SK-N-SH (cell line): ENCODE results near the gene PCBP3. TPM values are rescaled to one million over a fixed set of nuclear protein-coding genes. Genes with fewer than 3 reads are reported as not detected.

Source experiments
- CTCF ChIA-PET: fragments of 300-600, 350-600 bp; formaldehyde crosslinking; extraction: SDS; loops from one replicate; lab custom pipeline; 2021; lab: Yijun Ruan, JAX
- POLR2A ChIA-PET: fragments of 350-600 bp; sonication (Branson Sonifier 250); formaldehyde crosslinking; extraction: SDS; loops from one replicate; lab custom pipeline; 2020; ENCODE audit warnings: antibody characterized with exemption, inconsistent platforms; lab: Yijun Ruan, JAX
- DNase-seq: peaks from one replicate; pipeline ENCODE4 v3.0.0; 2012
- H2AFZ ChIP-seq: fragments of 200-600 bp; sonication (generic); 2 replicates; pipeline ENCODE4 v1.8.1; 2016; ENCODE audit warnings: antibody characterized with exemption, mild to moderate bottlenecking, low read depth
- H3F3A ChIP-seq: fragments of 200-600 bp; sonication (generic); replicated peaks from 2 replicates; pipeline ENCODE3; 2016; ENCODE audit warnings: antibody characterized with exemption, mild to moderate bottlenecking; ENCODE audit not compliant: insufficient read depth
- H3K27ac ChIP-seq, 2 experiments: fragments of 200-500 bp in 1 of 2; fragments of 200-600 bp in 1 of 2; sonication (Bioruptor generic) in 1 of 2; sonication (generic), shearing (Covaris generic) in 1 of 2; 2 replicates each; pipeline versions ENCODE4 v1.5.1 to v1.6.1; 2014 to 2016; ENCODE audit warnings: low read depth in 2 of 2, inconsistent platforms in 1 of 2, low read length in 1 of 2, mild to moderate bottlenecking in 1 of 2, mixed read lengths in 1 of 2
- H3K27me3 ChIP-seq: fragments of 200-600 bp; sonication (generic), shearing (Covaris generic); 2 replicates; pipeline ENCODE4 v1.6.1; 2016; ENCODE audit warnings: mixed run types; ENCODE audit not compliant: insufficient read depth
- H3K36me3 ChIP-seq, 2 experiments: fragments of 200-500 bp in 1 of 2; fragments of 200-600 bp in 1 of 2; sonication (Bioruptor generic) in 1 of 2; sonication (generic) in 1 of 2; replicated peaks in 1 of 2; 2 replicates each; pipeline versions ENCODE3 to v1.5.1; 2014 to 2016; ENCODE audit warnings: low read length in 1 of 2, mild to moderate bottlenecking in 1 of 2; ENCODE audit not compliant: insufficient read depth in 2 of 2, control insufficient read depth in 1 of 2
- H3K4me1 ChIP-seq, 2 experiments: fragments of 200-500 bp in 1 of 2; fragments of 200-600 bp in 1 of 2; sonication (Bioruptor generic) in 1 of 2; sonication (generic), shearing (Covaris generic) in 1 of 2; 2 replicates each; pipeline versions ENCODE4 v1.5.1 to v1.6.1; 2014 to 2016; ENCODE audit warnings: low read depth in 1 of 2, low read length in 1 of 2, mixed run types in 1 of 2; ENCODE audit not compliant: insufficient read depth in 2 of 2, control insufficient read depth in 1 of 2
- H3K4me2 ChIP-seq: fragments of 200-600 bp; sonication (generic), shearing (Covaris generic); 2 replicates; pipeline ENCODE4 v1.6.1; 2017; ENCODE audit warnings: mixed run types
- H3K4me3 ChIP-seq, 2 experiments: fragments of 200-500 bp in 1 of 2; fragments of 200-600 bp in 1 of 2; sonication (Bioruptor generic) in 1 of 2; sonication (generic), shearing (Covaris generic) in 1 of 2; 2 replicates each; pipeline versions ENCODE4 v1.5.1 to v1.8.1; 2014 to 2016; ENCODE audit warnings: low read depth in 2 of 2, inconsistent platforms in 1 of 2, low read length in 1 of 2, mild to moderate bottlenecking in 1 of 2, mixed read lengths in 1 of 2, moderate library complexity in 1 of 2
- H3K79me2 ChIP-seq: fragments of 200-600 bp; sonication (generic); 2 replicates; pipeline ENCODE4 v1.8.1; 2017; ENCODE audit warnings: mild to moderate bottlenecking; ENCODE audit not compliant: insufficient read depth
- H3K9ac ChIP-seq: fragments of 200-600 bp; sonication (generic); 2 replicates; pipeline ENCODE4 v1.6.1; 2017; ENCODE audit warnings: mixed run types
- H3K9me2 ChIP-seq: fragments of 200-600 bp; sonication (generic); 2 replicates; pipeline ENCODE4 v1.6.1; 2017; ENCODE audit warnings: mixed run types
- H3K9me3 ChIP-seq: fragments of 200-600 bp; sonication (generic); 2 replicates; pipeline ENCODE4 v1.6.1; 2017; ENCODE audit warnings: mixed run types, mild to moderate bottlenecking, moderate library complexity
- H4K20me1 ChIP-seq: fragments of 200-600 bp; sonication (generic); 2 replicates; pipeline ENCODE4 v1.6.1; 2017; ENCODE audit warnings: mild to moderate bottlenecking, mixed run types; ENCODE audit not compliant: insufficient read depth
- CHD2 ChIP-seq: fragments of 150-350 bp; IDR thresholded peaks from 2 replicates; pipeline ENCODE4 v1.6.1; 2018; ENCODE audit warnings: low read length; ENCODE audit not compliant: partially characterized antibody
- EP300 ChIP-seq, 2 experiments: IDR thresholded peaks; 2 replicates each; pipeline versions ENCODE4 v1.4.0 to v1.6.1; 2012; ENCODE audit warnings: borderline replicate concordance in 1 of 2, low read depth in 1 of 2, low read length in 1 of 2
- EZH2phosphoT487 ChIP-seq: fragments of 200-600 bp; sonication (generic); IDR thresholded peaks from 2 replicates; pipeline ENCODE4 v1.6.1; 2017; ENCODE audit warnings: low read depth, mixed run types, mild to moderate bottlenecking, antibody characterized with exemption, moderate library complexity, borderline replicate concordance
- FOSL2 ChIP-seq: IDR thresholded peaks from 2 replicates; pipeline ENCODE4 v1.4.0; 2012; ENCODE audit warnings: low read depth, mild to moderate bottlenecking, moderate library complexity, borderline replicate concordance
- FOXJ3 ChIP-seq: sonication (generic); formaldehyde crosslinking; IDR thresholded peaks from 2 replicates; pipeline ENCODE4 v1.5.1; 2020; ENCODE audit warnings: mild to moderate bottlenecking, missing genetic modification reagents
- FOXM1 ChIP-seq: IDR thresholded peaks from 2 replicates; pipeline ENCODE4 v1.4.0; 2012; ENCODE audit warnings: low read depth, mild to moderate bottlenecking
- GABPA ChIP-seq: IDR thresholded peaks from 2 replicates; pipeline ENCODE4 v1.4.0; 2012; ENCODE audit warnings: low read depth, mild to moderate bottlenecking
- GATA2 ChIP-seq: sonication (generic); formaldehyde crosslinking; IDR thresholded peaks from 2 replicates; pipeline ENCODE4 v1.5.0; 2020; ENCODE audit warnings: mild to moderate bottlenecking, missing genetic modification reagents
- IRF3 ChIP-seq: fragments of 150-350 bp; IDR thresholded peaks from 2 replicates; pipeline ENCODE4 v1.6.1; 2016; ENCODE audit warnings: mild to moderate bottlenecking, low read depth, low read length
- MAX ChIP-seq: IDR thresholded peaks from 2 replicates; pipeline ENCODE4 v1.4.0; 2012; ENCODE audit warnings: low read depth
- MXI1 ChIP-seq: IDR thresholded peaks from 2 replicates; pipeline ENCODE4 v1.6.1; 2012; ENCODE audit warnings: mild to moderate bottlenecking, low read depth, low read length, improper control_type of control experiment
- NFIC ChIP-seq: IDR thresholded peaks from 2 replicates; pipeline ENCODE4 v1.4.0; 2012; ENCODE audit warnings: borderline replicate concordance
- NRF1 ChIP-seq: IDR thresholded peaks from 2 replicates; pipeline ENCODE4 v1.6.1; 2012; ENCODE audit warnings: low read depth, mild to moderate bottlenecking, low read length
- POLR2AphosphoS5 ChIP-seq: IDR thresholded peaks from 2 replicates; pipeline ENCODE4 v1.6.1; 2012; ENCODE audit warnings: low read depth, low read length
- RAD21 ChIP-seq: IDR thresholded peaks from 2 replicates; pipeline ENCODE4 v1.6.1; 2012; ENCODE audit warnings: mild to moderate bottlenecking, low read length
- RCOR1 ChIP-seq: fragments of 150-350 bp; IDR thresholded peaks from 2 replicates; pipeline ENCODE4 v1.6.1; 2017; ENCODE audit warnings: antibody characterized with exemption, low read length
- TCF12 ChIP-seq: IDR thresholded peaks from 2 replicates; pipeline ENCODE4 v1.4.0; 2012
- USF1 ChIP-seq: IDR thresholded peaks from 2 replicates; pipeline ENCODE4 v1.4.0; 2012; ENCODE audit warnings: low read depth, borderline replicate concordance
- YY1 ChIP-seq: IDR thresholded peaks from 2 replicates; pipeline ENCODE4 v1.4.0; 2012; ENCODE audit warnings: low read depth, mild to moderate bottlenecking
- WGBS: methylation state at CpG from one replicate; pipeline ENCODE4 v1.1.6; 2017; ENCODE audit warnings: low lambda C conversion rate; 5-methylcytosine and 5-hydroxymethylcytosine counted together
- polyA plus RNA-seq, 3 experiments: library from polyadenylated mRNA; depleted of rRNA; stranded (reverse); fragments of >200 nt; gene quantifications; 2 replicates each; pipeline ENCODE4 v1.2.3, GENCODE V29; 2012

The PCBP3 gene
- polyA plus RNA-seq, 1 of the 3 experiments (the other 2 are of a cell fraction), result 9.5 TPM

- Histone ChIP-seq H3K79me2 (no peaks in the 10 kb centered on the region), H2AFZ (no peak overlapping the region), H3K4me3 (no peak overlapping the region), H3K4me2 (no peak overlapping the region), H3K27ac (no peak overlapping the region), H3K9me2 (no peaks in the 10 kb centered on the region), H3K9ac (no peak overlapping the region), H4K20me1 (no peaks in the 10 kb centered on the region), H3K4me1 (peaks cover 18 to 30% of the 10 kb centered on the region in 2 experiments; a peak in 3 of 4 replicates), H3K9me3 (no peaks in the 10 kb centered on the region), H3K36me3 (no peaks in the 10 kb centered on the region), H3F3A (peaks cover 13% of the 10 kb centered on the region), H3K27me3 (no peaks in the 10 kb centered on the region)
- 91% methylated on average over 8 of the region's 9 CpGs for WGBS
- ChIA-PET POLR2A (no interaction called here), CTCF (interaction anchor here (2.3 to 3.1 kb wide), 2 partner anchors 15 to 17 kb away, joined by 5 to 14 read pairs; no protein-coding TSS in a partner anchor)
- TF ChIP-seq IRF3 (no peak), FOSL2 (no peak), RCOR1 (no peak), MXI1 (no peak), EP300 (IDR thresholded peaks at IDR 0.05; ENCODE audit: borderline replicate concordance in 1 of 2, low read depth in 1 of 2, low read length in 1 of 2) (no peak), POLR2AphosphoS5 (no peak), TCF12 (no peak), RAD21 (no peak), EZH2phosphoT487 (no peak), CHD2 (no peak), FOXJ3 (no peak), YY1 (no peak), GATA2 (CRISPR knock-in tag) (no peak), USF1 (no peak), NFIC (no peak), FOXM1 (no peak), NRF1 (no peak), GABPA (no peak), MAX (no peak)
- no peak for DNase-seq
Observed at GRCh38 chr21:45862543-45863207, 219.2 kb downstream of the PCBP3 start.
